ENCODE results near the gene BCL10. TPM values are rescaled to one million over a fixed set of nuclear protein-coding genes. Genes with fewer than 3 reads are reported as not detected.

BCL10 gene
- total RNA-seq, 1 experiment from 2014 or later: 29.9 TPM

DNA sequence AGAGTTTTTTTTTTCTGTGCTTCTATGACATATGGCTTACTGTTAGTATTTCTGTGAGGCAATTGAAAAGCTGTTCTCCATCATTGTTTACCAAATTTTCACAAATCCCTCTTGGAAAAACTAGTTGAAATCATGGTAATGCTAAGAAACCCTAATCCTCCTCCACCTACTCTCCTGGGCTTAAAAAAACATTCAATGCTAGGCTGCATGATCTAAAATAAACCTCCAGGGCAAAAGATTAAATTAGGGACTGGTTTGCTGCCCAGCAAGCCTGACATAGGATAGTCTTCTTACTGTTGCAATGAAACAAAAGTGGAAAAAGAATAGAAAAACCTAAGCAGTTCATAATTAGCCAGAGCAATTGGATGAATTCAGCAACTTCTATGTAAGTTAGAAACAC lies 33.1 kb downstream of the BCL10 start:
- H3K27ac ChIP-seq (ENCODE audit: low read length): no peak overlapping the region

GRCh38 chr1:85240643-85241042 lies 35.8 kb downstream of the BCL10 start:
- ChIA-PET POLR2A (ENCODE audit: unreplicated experiment) (no interaction called here), CTCF (interaction anchor here (0.6 to 1.1 kb wide), 8 partner anchors 14 to 296 kb away, joined by 3 to 8 read pairs (median 4); no protein-coding TSS in a partner anchor)
- H3K79me2 ChIP-seq (ENCODE audit: low read length): no peaks in the 10 kb centered on the region
- no peaks in the 10 kb centered on the region for H3F3A ChIP-seq (ENCODE audit: low read length, unreplicated experiment)
- H3K9ac ChIP-seq (ENCODE audit: low read length): no peak overlapping the region
- H3K36me3 ChIP-seq (ENCODE audit: low read depth, low read length): no peaks in the 10 kb centered on the region
- H3K27ac ChIP-seq (ENCODE audit: low read length): no peak overlapping the region
- no peaks in the 10 kb centered on the region for H4K20me1 ChIP-seq (ENCODE audit: low read length)
- ATAC-seq (no peak), DNase-seq (no peak)
- peaks cover 21% of the 10 kb centered on the region for H3K4me1 ChIP-seq (ENCODE audit: insufficient read depth, low read length)
- H3K9me3 ChIP-seq (ENCODE audit: low read length): no peaks in the 10 kb centered on the region
- TF ChIP-seq EZH2phosphoT487 (IDR thresholded peaks at IDR 0.05; ENCODE audit: borderline replicate concordance, low read length): no peak
- TF ChIP-seq EZH2 (IDR thresholded peaks at IDR 0.05; ENCODE audit: low read length, unreplicated experiment): no peak
- no peak for TF ChIP-seq CTCF (conservative IDR thresholded peaks at IDR 0.05; ENCODE audit: low read depth, low read length)
- H3K27me3 ChIP-seq (ENCODE audit: low read length): no peaks in the 10 kb centered on the region
- H2AFZ ChIP-seq (ENCODE audit: low read length): peak overlapping the region; percentile 61
- BruUV-seq (replicated peaks): no TSS peak
- H3K4me2 ChIP-seq (ENCODE audit: low read length): no peak overlapping the region
- intact Hi-C loops (cut with micrococcal nuclease): loop anchor here (1.0 to 5.0 kb wide), 2 partner anchors 38 to 131 kb away; partner anchors contain the start of gene SYDE2
- no peaks in the 10 kb centered on the region for H3K9me2 ChIP-seq (replicated peaks; ENCODE audit: low read length)
- no peak overlapping the region for H3K4me3 ChIP-seq (ENCODE audit: low read length)

More for the DNA sequence above, 33.1 kb downstream of the BCL10 start:
- intact Hi-C loops (cut with micrococcal nuclease): loop anchor here (5.0 kb wide), 1 partner anchor 41 kb away; the partner anchor contains the start of gene SYDE2
- Histone ChIP-seq H3K4me3 (ENCODE audit: low read length) (no peak overlapping the region), H3K9ac (ENCODE audit: low read length) (no peak overlapping the region), H3K27me3 (ENCODE audit: low read length) (no peaks in the 10 kb centered on the region), H3F3A (ENCODE audit: low read length, unreplicated experiment) (no peaks in the 10 kb centered on the region), H3K4me1 (ENCODE audit: insufficient read depth, low read length) (peaks cover 22% of the 10 kb centered on the region), H3K79me2 (ENCODE audit: low read length) (no peaks in the 10 kb centered on the region), H3K36me3 (ENCODE audit: low read depth, low read length) (no peaks in the 10 kb centered on the region), H3K4me2 (ENCODE audit: low read length) (no peak overlapping the region), H2AFZ (ENCODE audit: low read length) (no peak overlapping the region), H3K9me3 (ENCODE audit: low read length) (no peaks in the 10 kb centered on the region), H4K20me1 (ENCODE audit: low read length) (no peaks in the 10 kb centered on the region), H3K9me2 (replicated peaks; ENCODE audit: low read length) (no peaks in the 10 kb centered on the region)
- no peak for DNase-seq
- ChIA-PET POLR2A (ENCODE audit: unreplicated experiment) (no interaction called here), CTCF (interaction anchor here (1.6 kb wide), 1 partner anchor 134 kb away, joined by 5 read pairs; no protein-coding TSS in a partner anchor)
- ATAC-seq: no peak
- BruUV-seq (replicated peaks): no TSS peak
- TF ChIP-seq EZH2phosphoT487 (IDR thresholded peaks at IDR 0.05; ENCODE audit: borderline replicate concordance, low read length): no peak
- no peak for TF ChIP-seq EZH2 (IDR thresholded peaks at IDR 0.05; ENCODE audit: low read length, unreplicated experiment)
- no peak for TF ChIP-seq CTCF (conservative IDR thresholded peaks at IDR 0.05; ENCODE audit: low read depth, low read length)

GRCh38 chr1:85240174-85240601 lies 36.2 kb downstream of the BCL10 start:
- no peak for TF ChIP-seq EZH2 (IDR thresholded peaks at IDR 0.05; ENCODE audit: low read length, unreplicated experiment)
- peak; percentile 65 for TF ChIP-seq CTCF (conservative IDR thresholded peaks at IDR 0.05; ENCODE audit: low read depth, low read length)
- TF ChIP-seq EZH2phosphoT487 (IDR thresholded peaks at IDR 0.05; ENCODE audit: borderline replicate concordance, low read length): no peak
- Histone ChIP-seq H4K20me1 (ENCODE audit: low read length) (no peaks in the 10 kb centered on the region), H3K27me3 (ENCODE audit: low read length) (no peaks in the 10 kb centered on the region), H3K4me1 (ENCODE audit: insufficient read depth, low read length) (peaks cover 17% of the 10 kb centered on the region), H3K9me3 (ENCODE audit: low read length) (no peaks in the 10 kb centered on the region), H3K4me3 (ENCODE audit: low read length) (no peak overlapping the region), H3K27ac (ENCODE audit: low read length) (no peak overlapping the region), H3K79me2 (ENCODE audit: low read length) (no peaks in the 10 kb centered on the region), H3K9me2 (replicated peaks; ENCODE audit: low read length) (no peaks in the 10 kb centered on the region), H3K9ac (ENCODE audit: low read length) (no peak overlapping the region), H2AFZ (ENCODE audit: low read length) (peak overlapping the region; percentile 61), H3K4me2 (ENCODE audit: low read length) (no peak overlapping the region), H3F3A (ENCODE audit: low read length, unreplicated experiment) (no peaks in the 10 kb centered on the region), H3K36me3 (ENCODE audit: low read depth, low read length) (no peaks in the 10 kb centered on the region)
- POLR2A ChIA-PET (ENCODE audit: unreplicated experiment): no interaction called here
- DNase-seq (peak; percentile 51), ATAC-seq (peak; percentile 82)
- no TSS peak for BruUV-seq (replicated peaks)
- intact Hi-C loops (cut with micrococcal nuclease): loop anchor here (1.0 to 5.0 kb wide), 2 partner anchors 38 to 131 kb away; partner anchors contain the start of gene SYDE2
- CTCF ChIA-PET: interaction anchor here (0.7 to 1.1 kb wide), 7 partner anchors 14 to 295 kb away, joined by 3 to 8 read pairs (median 5); no protein-coding TSS in a partner anchor
